Neural cell (in vitro differentiated cells): Measurements from ENCODE around the gene GJA3. TPM values are rescaled to one million over a fixed set of nuclear protein-coding genes. Genes with fewer than 3 reads are reported as not detected.

Experiments
- H2AFZ ChIP-seq: fragments of 200-600, 300-800 bp; sonication (generic), shearing (Covaris generic); 2 replicates; pipeline ENCODE4 v1.6.0; 2014; ENCODE audit warnings: low read depth, mild to moderate bottlenecking, antibody characterized with exemption, low read length, moderate library complexity
- H3F3A ChIP-seq: fragments of 200-600 bp; shearing (Covaris generic); 2 replicates; pipeline ENCODE4 v1.6.1; 2016; ENCODE audit warnings: mild to moderate bottlenecking, moderate library complexity, mixed read lengths, antibody characterized with exemption, low read length; ENCODE audit not compliant: insufficient read depth, poor library complexity, severe bottlenecking
- H3K27ac ChIP-seq: fragments of 200-600, 300-800 bp; sonication (generic), shearing (Covaris generic); 2 replicates; pipeline ENCODE4 v1.5.1; 2014; ENCODE audit warnings: mild to moderate bottlenecking, low read length, moderate library complexity
- H3K27me3 ChIP-seq: fragments of 300-800, 200-600 bp; sonication (generic), shearing (Covaris generic); 2 replicates; pipeline ENCODE4 v1.6.0; 2014; ENCODE audit warnings: mild to moderate bottlenecking, low read depth, low read length, moderate library complexity; ENCODE audit not compliant: insufficient read depth
- H3K36me3 ChIP-seq: fragments of 300-800, 200-600 bp; sonication (generic), shearing (Covaris generic); 2 replicates; pipeline ENCODE4 v1.5.1; 2014; ENCODE audit warnings: mild to moderate bottlenecking, antibody characterized with exemption, low read length, moderate library complexity; ENCODE audit not compliant: insufficient read depth
- H3K4me2 ChIP-seq: fragments of 300-800, 200-600 bp; sonication (generic), shearing (Covaris generic); 2 replicates; pipeline ENCODE4 v1.6.0; 2014; ENCODE audit warnings: mild to moderate bottlenecking, low read length
- H3K4me3 ChIP-seq: fragments of 300-800, 200-600 bp; sonication (generic), shearing (Covaris generic); 2 replicates; pipeline ENCODE4 v1.5.1; 2014; ENCODE audit warnings: mild to moderate bottlenecking, low read length, moderate library complexity
- H3K79me2 ChIP-seq: fragments of 200-600 bp; shearing (Covaris generic); replicated peaks from 2 replicates; pipeline ENCODE4 v1.6.0; 2014; ENCODE audit warnings: mild to moderate bottlenecking, low read length, moderate library complexity; ENCODE audit not compliant: insufficient read depth
- H3K9ac ChIP-seq: fragments of 300-800, 200-600 bp; sonication (generic), shearing (Covaris generic); 2 replicates; pipeline ENCODE4 v1.6.1; 2016; ENCODE audit warnings: mild to moderate bottlenecking, low read length, mixed read lengths
- H3K9me2 ChIP-seq: fragments of 200-600 bp; shearing (Covaris generic); 2 replicates; pipeline ENCODE4 v1.6.1; 2016; ENCODE audit warnings: mild to moderate bottlenecking, low read length, mixed read lengths; ENCODE audit not compliant: insufficient read depth
- H3K9me3 ChIP-seq: fragments of 200-600, 300-800 bp; sonication (generic), shearing (Covaris generic); 2 replicates; pipeline ENCODE4 v1.6.1; 2016; ENCODE audit warnings: mild to moderate bottlenecking, mixed run types, low read length, moderate library complexity, mixed read lengths
- H4K20me1 ChIP-seq: fragments of 200-600 bp; shearing (Covaris generic); 2 replicates; pipeline ENCODE4 v1.6.1; 2016; ENCODE audit warnings: mild to moderate bottlenecking, mixed run types; ENCODE audit not compliant: insufficient read depth
- CTCF ChIP-seq: fragments of 450-650 bp; IDR thresholded peaks from 2 replicates; pipeline ENCODE4 v1.5.1; 2014; ENCODE audit warnings: antibody characterized with exemption, mild to moderate bottlenecking, moderate library complexity; ENCODE audit not compliant: poor library complexity, severe bottlenecking
- EP300 ChIP-seq: fragments of 450-650 bp; conservative IDR thresholded peaks from 2 replicates; pipeline ENCODE4 v1.6.1; 2014; ENCODE audit warnings: antibody characterized with exemption, mild to moderate bottlenecking, moderate library complexity; ENCODE audit not compliant: poor library complexity, severe bottlenecking
- EZH2 ChIP-seq: fragments of 200-600, 300-800 bp; shearing (Covaris generic), sonication (generic); IDR thresholded peaks from 2 replicates; pipeline ENCODE4 v1.6.1; 2014; ENCODE audit warnings: antibody characterized with exemption, low read length, borderline replicate concordance, mild to moderate bottlenecking; ENCODE audit not compliant: insufficient read depth, poor library complexity, severe bottlenecking
- MXI1 ChIP-seq: fragments of 450-650 bp; conservative IDR thresholded peaks from 2 replicates; pipeline ENCODE4 v1.6.1; 2014; ENCODE audit warnings: antibody characterized with exemption, mild to moderate bottlenecking; ENCODE audit not compliant: poor library complexity, severe bottlenecking
- POLR2AphosphoS5 ChIP-seq: IDR thresholded peaks from 2 replicates; pipeline ENCODE4 v1.6.1; 2012
- RAD21 ChIP-seq: fragments of 450-650 bp; conservative IDR thresholded peaks from 2 replicates; pipeline ENCODE4 v1.6.1; 2014; ENCODE audit warnings: antibody characterized with exemption, mild to moderate bottlenecking, moderate library complexity
- REST ChIP-seq: IDR thresholded peaks from 2 replicates; pipeline ENCODE4 v1.6.1; 2012; ENCODE audit warnings: borderline replicate concordance
- SMC3 ChIP-seq: fragments of 450-650 bp; conservative IDR thresholded peaks from 2 replicates; pipeline ENCODE4 v1.6.1; 2014; ENCODE audit warnings: antibody characterized with exemption, mild to moderate bottlenecking, moderate library complexity; ENCODE audit not compliant: poor library complexity
- TAF1 ChIP-seq: IDR thresholded peaks from 2 replicates; pipeline ENCODE4 v1.6.1; 2012; ENCODE audit warnings: low read depth
- polyA plus RNA-seq: library from polyadenylated mRNA; depleted of rRNA; stranded (reverse); fragments of >200 nt; gene quantifications from 2 replicates; pipeline ENCODE4 v1.2.3, GENCODE V29; 2014

GJA3 gene
- polyA plus RNA-seq, 1 donor from 2014 or later, result not detected

- Histone ChIP-seq H3K27ac (no peak overlapping the region), H3K4me3 (no peak overlapping the region), H3K27me3 (peaks cover 60% of the 10 kb centered on the region), H3K79me2 (no peaks in the 10 kb centered on the region), H3F3A (no peaks in the 10 kb centered on the region), H3K36me3 (no peaks in the 10 kb centered on the region), H3K9me2 (no peaks in the 10 kb centered on the region), H3K4me2 (no peak overlapping the region), H3K9ac (no peak overlapping the region), H2AFZ (no peak overlapping the region), H4K20me1 (no peaks in the 10 kb centered on the region), H3K9me3 (no peaks in the 10 kb centered on the region)
- TF ChIP-seq CTCF (no peak), TAF1 (no peak), SMC3 (no peak), MXI1 (no peak), POLR2AphosphoS5 (no peak), EZH2 (no peak), RAD21 (no peak), REST (no peak), EP300 (no peak)
These were observed 29.8 kb upstream of the GJA3 start for GRCh38 chr13:20190481-20191310.

GRCh38 chr13:20190076-20190475 lies 29.2 kb upstream of the GJA3 start:
- no peaks in the 10 kb centered on the region for H3K36me3 ChIP-seq
- H3K27me3 ChIP-seq, result peaks cover 54% of the 10 kb centered on the region
- H3K9me3 ChIP-seq, result no peaks in the 10 kb centered on the region
- TF ChIP-seq EZH2 (no peak), TAF1 (no peak), REST (no peak), CTCF (no peak), RAD21 (no peak), EP300 (no peak), POLR2AphosphoS5 (no peak), MXI1 (no peak), SMC3 (no peak)
- H3K4me2 ChIP-seq, result no peak overlapping the region
- H3K79me2 ChIP-seq, result no peaks in the 10 kb centered on the region
- no peaks in the 10 kb centered on the region for H4K20me1 ChIP-seq
- no peak overlapping the region for H3K9ac ChIP-seq
- no peak overlapping the region for H3K4me3 ChIP-seq
- H2AFZ ChIP-seq, result no peak overlapping the region
- H3K9me2 ChIP-seq, result no peaks in the 10 kb centered on the region
- H3K27ac ChIP-seq, result no peak overlapping the region
- no peaks in the 10 kb centered on the region for H3F3A ChIP-seq
